Cardiac muscle cell (in vitro differentiated cells and primary cell): ENCODE measurements around the gene POU2AF1. TPM values are rescaled to one million over a fixed set of nuclear protein-coding genes. Genes with fewer than 3 reads are reported as not detected.
A peak's percentile ranks its signal among the peaks of the same experiment; 100 is the strongest.

Experiments
- DNase-seq, 2 donors: peaks; one replicate each; pipeline versions ENCODE4 v3.0.0 to v3.0.0-alpha.2; 2010 to 2017; ENCODE audit warnings: low read depth in 1 of 2, low spot score in 1 of 2
- H3K27ac ChIP-seq: fragments of 200-600 bp; sonication (generic); 2 replicates; pipeline ENCODE4 v1.5.1; 2016
- H3K27me3 ChIP-seq: fragments of 200-600 bp; sonication (generic); 2 replicates; pipeline ENCODE4 v1.6.0; 2016; ENCODE audit warnings: control low read depth
- H3K36me3 ChIP-seq: fragments of 200-600 bp; sonication (generic); 2 replicates; pipeline ENCODE4 v1.5.1; 2016; ENCODE audit warnings: control low read depth
- H3K4me1 ChIP-seq: fragments of 200-600 bp; sonication (generic); 2 replicates; pipeline ENCODE4 v1.8.1; 2017; ENCODE audit warnings: low read depth, mild to moderate bottlenecking, mixed run types
- H3K4me3 ChIP-seq: fragments of 200-600 bp; sonication (generic); 2 replicates; pipeline ENCODE4 v1.5.1; 2016; ENCODE audit warnings: mild to moderate bottlenecking
- H3K9me3 ChIP-seq: fragments of 200-600 bp; sonication (generic); 2 replicates; pipeline ENCODE4 v1.5.1; 2017; ENCODE audit warnings: low read depth, mild to moderate bottlenecking, control low read depth
- CTCF ChIP-seq: IDR thresholded peaks from 2 replicates; pipeline ENCODE4 v1.5.1; 2012; ENCODE audit warnings: low read depth, mild to moderate bottlenecking, low read length
- polyA plus RNA-seq: library from polyadenylated mRNA; unstranded; fragments of >200 nt; fragmentation: Nextera tagmentation; extraction: Ambion mirVana; gene quantifications from 2 replicates; pipeline ENCODE4 v1.2.1, GENCODE V29; 2016
- total RNA-seq: library from RNA; depleted of rRNA; stranded (reverse); fragments of >200 nt; gene quantifications from 2 replicates; pipeline ENCODE4 v1.2.3, GENCODE V29; 2016

Gene POU2AF1
- total and polyA plus RNA-seq, 2 experiments from 2014 or later: not detected

- Histone ChIP-seq H3K9me3 (no peaks in the 10 kb centered on the region), H3K4me3 (no peak overlapping the region), H3K27ac (no peak overlapping the region), H3K27me3 (no peaks in the 10 kb centered on the region), H3K36me3 (no peaks in the 10 kb centered on the region), H3K4me1 (no peaks in the 10 kb centered on the region)
- peak in 1 of 2 donors; percentile 92 for DNase-seq
- no peak for TF ChIP-seq CTCF
These were observed 35.0 kb downstream of the POU2AF1 start for GRCh38 chr11:111344032-111344431.

- TF ChIP-seq CTCF: no peak
- H3K27me3 ChIP-seq: no peaks in the 10 kb centered on the region
- DNase-seq: no peak
- H3K36me3 ChIP-seq: no peaks in the 10 kb centered on the region
- no peak overlapping the region for H3K27ac ChIP-seq
- H3K4me3 ChIP-seq: no peak overlapping the region
- H3K4me1 ChIP-seq: no peaks in the 10 kb centered on the region
- H3K9me3 ChIP-seq: no peaks in the 10 kb centered on the region
These were observed 36.7 kb downstream of the POU2AF1 start for GRCh38 chr11:111342329-111342728.

GRCh38 chr11:111339758-111340388, 39.2 kb downstream of the POU2AF1 start:
- Histone ChIP-seq H3K36me3 (no peaks in the 10 kb centered on the region), H3K9me3 (no peaks in the 10 kb centered on the region), H3K4me3 (no peak overlapping the region), H3K27ac (no peak overlapping the region), H3K27me3 (no peaks in the 10 kb centered on the region), H3K4me1 (no peaks in the 10 kb centered on the region)
- no peak for DNase-seq
- no peak for TF ChIP-seq CTCF

GRCh38 chr11:111336582-111337256, 42.4 kb downstream of the POU2AF1 start:
- Histone ChIP-seq H3K27me3 (no peaks in the 10 kb centered on the region), H3K27ac (no peak overlapping the region), H3K4me1 (no peaks in the 10 kb centered on the region), H3K36me3 (no peaks in the 10 kb centered on the region), H3K4me3 (no peak overlapping the region), H3K9me3 (no peaks in the 10 kb centered on the region)
- no peak for TF ChIP-seq CTCF
- DNase-seq: peak in 1 of 2 donors; percentile 95

- no peak for TF ChIP-seq CTCF
These were observed 43.0 kb downstream of the POU2AF1 start for GRCh38 chr11:111336062-111336461.

More at GRCh38 chr11:111336062-111336461, 43.0 kb downstream of the POU2AF1 start:
- no peaks in the 10 kb centered on the region for H3K9me3 ChIP-seq
- H3K36me3 ChIP-seq: no peaks in the 10 kb centered on the region
- no peak overlapping the region for H3K4me3 ChIP-seq
- H3K27ac ChIP-seq: no peak overlapping the region
- no peaks in the 10 kb centered on the region for H3K27me3 ChIP-seq
- H3K4me1 ChIP-seq: no peaks in the 10 kb centered on the region
- no peak for DNase-seq
